NCI-H510A treated with DMSO at 0.1 percent for 48 hours (cell line): Measurements from ENCODE around the gene SWSAP1.
A peak's percentile ranks its signal among the peaks of the same experiment; 100 is the strongest.
"Not testable (repeated sequence)": the region's sequence is repeated elsewhere in the genome, so short reads cannot be mapped to it uniquely, and the experiment has no call there.

Experiments
- DNase-seq: peaks from one replicate; lab custom pipeline; 2025; lab: John Stamatoyannopoulos, UW

The SWSAP1 gene, protein sequence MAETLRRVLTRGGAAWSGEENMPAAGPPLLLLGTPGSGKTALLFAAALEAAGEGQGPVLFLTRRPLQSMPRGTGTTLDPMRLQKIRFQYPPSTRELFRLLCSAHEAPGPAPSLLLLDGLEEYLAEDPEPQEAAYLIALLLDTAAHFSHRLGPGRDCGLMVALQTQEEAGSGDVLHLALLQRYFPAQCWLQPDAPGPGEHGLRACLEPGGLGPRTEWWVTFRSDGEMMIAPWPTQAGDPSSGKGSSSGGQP

DNA sequence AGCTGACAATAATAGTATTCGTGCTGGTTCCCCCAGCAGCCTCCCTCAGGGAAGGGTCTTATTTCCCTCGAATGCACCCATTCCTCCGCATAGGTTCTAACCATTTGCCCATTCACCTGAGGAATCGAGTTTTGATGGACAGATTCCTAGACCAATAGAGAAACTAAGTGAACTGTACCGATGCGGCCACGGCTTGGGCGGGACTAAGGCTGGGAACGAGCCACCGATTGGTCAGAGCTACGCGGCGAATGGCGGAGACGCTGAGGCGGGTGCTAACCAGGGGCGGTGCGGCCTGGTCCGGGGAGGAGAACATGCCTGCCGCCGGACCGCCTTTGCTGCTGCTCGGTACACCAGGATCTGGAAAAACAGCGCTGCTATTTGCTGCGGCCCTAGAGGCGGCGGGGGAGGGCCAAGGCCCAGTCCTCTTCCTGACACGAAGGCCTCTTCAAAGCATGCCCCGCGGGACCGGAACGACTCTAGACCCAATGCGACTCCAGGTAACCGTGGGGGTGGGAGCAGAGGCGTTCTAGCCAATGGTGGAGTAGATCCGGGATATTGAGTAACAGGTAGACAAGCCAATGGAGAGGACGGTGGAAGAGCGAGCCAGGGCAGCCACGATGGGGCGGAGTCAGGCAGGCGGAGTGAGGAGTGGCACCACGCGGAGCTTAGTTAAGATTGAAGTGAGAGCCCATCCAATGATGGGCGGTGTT is at the start of gene SWSAP1:
Gene SWSAP1, plus strand, starts transcription at position 234 of the 710 bp plus-strand sequence. Its CDS starts 15 bp downstream, at position 249.
- DNase-seq, result peak; percentile 99

DNA sequence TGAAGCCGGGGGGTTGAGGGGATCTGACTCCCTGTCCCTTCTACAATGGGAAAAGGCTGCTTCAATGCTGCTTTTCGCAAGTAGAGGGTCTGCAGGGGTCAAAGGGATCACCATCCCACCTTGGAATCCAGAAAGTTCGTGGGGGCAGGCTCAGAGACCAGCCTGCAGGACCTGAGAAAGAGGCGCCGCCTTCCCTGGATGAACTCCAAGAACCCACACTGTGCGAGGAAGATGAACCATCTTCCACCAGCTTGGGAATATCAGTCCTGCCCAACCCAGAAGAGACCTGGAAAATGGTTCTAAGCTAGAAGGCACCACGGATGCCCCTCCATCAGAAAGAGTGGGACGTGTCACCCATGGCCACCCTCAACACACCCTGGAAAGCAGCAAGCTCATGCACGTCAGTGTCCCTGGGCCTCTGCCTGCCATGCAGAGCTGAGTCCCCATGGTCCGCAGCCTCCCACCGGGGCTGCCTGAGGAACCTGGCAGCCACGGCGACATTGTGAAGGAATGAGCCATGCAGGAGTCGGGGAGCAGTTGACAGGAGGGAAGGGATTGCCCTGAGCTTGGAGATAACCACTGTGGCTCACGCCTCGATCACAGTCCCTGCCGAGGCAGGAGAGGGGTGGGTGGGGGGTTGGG is 49.6 kb upstream of the SWSAP1 start:
- DNase-seq, result no peak

DNA sequence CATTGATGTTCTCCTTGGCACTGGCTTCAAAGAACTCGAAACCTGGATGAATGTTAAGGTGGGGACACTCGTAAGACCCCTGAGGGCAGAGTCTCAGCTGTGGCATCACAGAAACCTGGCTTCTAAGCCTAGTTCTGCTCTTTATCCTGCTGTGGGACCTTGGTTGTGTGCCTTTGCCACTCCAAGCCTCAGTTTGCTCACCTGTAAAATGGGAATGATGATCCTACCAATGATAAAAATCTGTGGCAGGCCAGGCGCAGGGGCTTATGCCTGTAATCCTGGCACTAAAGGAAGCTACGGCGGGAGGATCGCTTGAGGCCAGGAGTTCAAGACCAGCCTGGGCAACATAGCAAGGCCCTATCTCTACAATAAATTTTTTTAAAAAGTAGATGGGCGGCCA is 48.9 kb upstream of the SWSAP1 start:
- no peak for DNase-seq

DNA sequence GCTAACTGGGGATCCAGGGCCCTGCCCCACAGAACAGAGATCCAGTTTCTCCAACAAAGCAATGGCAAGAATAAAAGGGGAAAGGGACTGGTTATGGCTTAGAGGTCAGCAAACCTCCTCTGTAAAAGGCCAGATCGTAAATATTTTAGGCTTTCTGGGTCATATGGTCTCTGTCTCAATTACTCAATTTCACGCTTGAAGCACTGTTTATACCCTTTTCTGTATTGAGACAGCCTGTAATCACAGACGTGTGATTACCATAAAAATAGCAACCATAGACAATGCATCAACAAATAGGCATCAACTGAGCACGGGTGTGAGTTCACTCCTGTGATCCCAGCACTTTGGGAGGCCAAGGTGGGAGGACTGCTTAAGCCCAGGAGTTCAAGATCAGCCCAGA is 44.3 kb upstream of the SWSAP1 start:
- DNase-seq, result no peak

DNA sequence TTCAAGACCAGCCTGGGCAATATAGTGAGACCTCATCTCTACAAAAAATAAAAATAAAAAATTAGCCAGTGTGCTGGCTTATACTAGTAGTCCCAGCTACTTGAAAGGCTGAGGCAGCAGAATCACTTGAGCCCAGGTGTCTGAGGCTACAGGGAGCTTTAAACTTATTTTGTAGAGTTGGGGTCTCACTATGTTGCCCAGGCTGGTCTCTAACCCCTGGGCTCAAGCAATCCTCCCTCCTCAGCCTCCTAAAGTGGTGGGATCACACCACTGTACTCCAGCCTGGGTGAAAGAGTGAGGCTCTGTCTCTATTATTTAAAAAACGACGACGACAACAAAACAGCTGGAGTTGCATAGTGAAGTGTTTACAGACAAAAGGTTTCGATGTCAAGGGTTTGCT is 43.0 kb upstream of the SWSAP1 start:
- DNase-seq, result no peak

DNA sequence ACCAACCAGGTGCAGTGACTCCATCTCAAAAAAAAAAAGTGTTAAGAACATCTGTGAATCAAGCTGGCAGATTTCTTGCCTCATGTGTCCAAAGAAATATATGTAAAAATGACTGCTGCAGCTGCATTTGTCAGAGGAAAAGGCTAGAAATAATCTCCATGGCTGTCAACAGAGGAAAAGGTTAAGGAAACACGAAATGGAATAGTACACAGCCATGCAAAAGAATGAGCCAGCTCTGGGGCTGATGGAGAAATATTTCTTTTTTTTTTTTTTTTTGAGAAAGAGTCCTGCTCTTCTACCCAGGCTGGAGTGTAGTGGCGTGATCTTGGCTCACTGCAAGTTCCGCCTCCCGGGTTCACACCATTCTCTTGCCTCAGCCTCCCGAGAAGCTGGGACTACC is 41.6 kb upstream of the SWSAP1 start:
- no peak for DNase-seq

DNA sequence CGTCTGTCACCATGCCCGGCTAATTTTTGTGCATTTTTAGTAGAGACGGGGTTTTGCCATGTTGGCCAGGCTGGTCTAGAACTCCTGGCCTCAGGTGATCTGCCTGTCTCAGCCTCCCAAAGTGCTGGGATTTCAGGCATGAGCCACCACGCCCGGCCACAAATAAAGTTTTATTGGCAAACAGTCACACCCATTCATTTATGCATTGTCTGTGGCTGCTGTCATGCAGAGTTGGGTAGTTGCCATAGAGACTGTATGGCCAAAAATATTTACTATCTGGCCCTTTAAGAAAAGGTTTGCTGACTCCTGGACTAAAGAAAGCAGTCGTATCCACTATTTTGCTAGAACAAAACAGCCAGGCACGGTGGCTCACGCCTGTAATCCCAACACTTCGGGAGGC is 40.6 kb upstream of the SWSAP1 start:
- not testable (repeated sequence) for DNase-seq

DNA sequence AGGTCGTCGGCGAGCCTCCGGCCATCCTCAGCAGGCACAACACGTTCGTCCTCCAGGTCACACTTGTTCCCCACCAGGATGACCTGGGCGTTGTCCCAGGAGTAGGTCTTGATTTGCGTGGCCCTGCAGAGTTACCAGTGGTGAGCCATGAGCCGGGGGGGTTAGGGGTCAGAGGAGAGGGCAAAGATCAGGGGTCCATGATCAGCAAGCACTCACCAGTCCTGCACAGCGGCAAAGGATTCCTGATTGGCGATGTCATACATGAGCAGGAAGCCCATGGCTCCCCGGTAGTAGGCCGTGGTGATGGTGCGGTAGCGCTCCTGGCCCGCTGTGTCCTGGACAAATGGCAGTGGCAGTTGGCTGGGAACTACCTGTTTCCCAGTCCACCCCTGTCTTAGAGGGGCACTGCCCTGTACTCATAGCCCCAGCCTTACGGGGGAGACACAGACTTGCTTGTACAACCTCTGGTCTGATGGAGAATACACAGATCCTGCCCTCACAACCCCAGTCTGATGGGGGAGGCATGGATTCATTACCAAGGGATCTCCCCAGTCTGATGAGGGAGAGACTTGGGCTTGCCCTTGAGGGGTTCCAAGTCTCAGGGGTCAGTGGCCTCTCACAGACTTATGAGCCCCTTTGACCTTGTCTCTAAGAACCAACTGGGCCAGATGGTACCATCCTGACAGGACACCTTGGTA is 38.9 kb upstream of the SWSAP1 start:
- DNase-seq, result no peak

DNA sequence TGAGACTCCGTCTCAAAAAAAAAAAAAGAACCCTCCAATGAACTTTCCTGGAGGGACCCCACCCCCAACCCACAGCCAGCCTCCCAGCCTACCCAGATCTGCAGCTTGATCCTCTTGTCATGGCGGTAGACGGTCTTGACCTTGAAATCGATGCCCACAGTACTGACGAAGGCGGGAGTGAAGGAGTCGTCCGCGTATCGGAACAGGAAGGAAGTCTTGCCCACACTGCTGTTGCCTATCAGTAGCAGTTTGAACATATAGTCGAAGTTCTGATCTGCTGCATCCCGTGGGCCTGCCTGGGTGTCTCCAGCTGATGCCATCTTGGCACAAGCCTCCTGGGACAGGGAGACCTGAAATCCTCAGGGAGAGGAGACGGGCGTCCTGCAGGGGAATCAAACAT is 37.4 kb upstream of the SWSAP1 start:
- no peak for DNase-seq

DNA sequence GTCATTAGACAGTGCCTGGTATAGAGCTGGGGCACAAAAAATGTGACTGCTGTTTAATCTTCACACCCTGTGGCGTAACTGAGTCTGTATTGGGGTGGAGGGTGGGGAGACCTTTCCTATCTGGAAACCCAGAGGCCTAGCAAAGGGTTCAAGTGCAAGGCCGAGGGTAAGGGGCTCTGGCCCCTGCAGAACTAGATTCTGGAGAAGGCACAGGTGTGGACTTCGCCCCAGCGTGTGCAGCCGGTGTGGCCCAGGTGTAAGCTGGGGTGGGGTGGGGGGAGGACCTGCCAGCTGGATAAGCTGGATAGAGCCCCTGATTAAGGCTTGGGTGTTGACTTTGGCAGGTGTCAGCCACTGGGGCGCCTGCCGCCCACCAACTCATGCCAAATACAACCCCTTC is 36.3 kb upstream of the SWSAP1 start:
- no peak for DNase-seq

DNA sequence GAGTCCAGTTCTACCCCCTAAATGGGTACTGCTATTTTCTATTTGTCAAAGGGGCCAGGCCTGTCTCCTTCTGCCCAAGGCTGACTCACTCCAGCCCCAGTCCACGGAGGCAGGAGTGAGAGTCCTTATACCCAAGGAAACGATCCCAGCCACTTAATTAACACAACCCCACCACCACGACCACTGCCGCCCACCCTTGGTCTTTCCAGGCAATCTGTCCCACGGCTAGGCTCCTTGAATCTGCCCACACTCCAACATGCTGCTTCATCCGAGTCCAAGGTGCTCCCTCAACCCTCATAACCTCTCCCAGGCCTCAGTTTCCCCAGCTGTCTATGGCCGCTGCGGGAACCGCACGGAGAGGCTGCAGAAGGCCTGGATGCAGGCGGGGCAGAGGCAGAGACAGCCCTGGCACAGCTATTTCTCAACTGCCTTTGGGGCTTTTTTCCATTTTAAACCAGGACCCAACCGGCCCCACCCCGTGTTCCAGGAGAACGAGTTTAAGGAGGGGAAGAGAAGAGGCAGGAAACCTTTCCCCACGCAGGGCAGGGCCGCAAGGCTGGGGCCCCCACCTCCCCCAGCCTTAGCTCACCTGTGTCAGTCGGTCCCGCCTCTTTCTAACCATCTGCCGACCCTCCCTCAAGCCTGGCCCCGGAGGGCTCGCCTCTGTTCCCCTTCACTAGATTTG is 35.8 kb upstream of the SWSAP1 start:
- no peak for DNase-seq

DNA sequence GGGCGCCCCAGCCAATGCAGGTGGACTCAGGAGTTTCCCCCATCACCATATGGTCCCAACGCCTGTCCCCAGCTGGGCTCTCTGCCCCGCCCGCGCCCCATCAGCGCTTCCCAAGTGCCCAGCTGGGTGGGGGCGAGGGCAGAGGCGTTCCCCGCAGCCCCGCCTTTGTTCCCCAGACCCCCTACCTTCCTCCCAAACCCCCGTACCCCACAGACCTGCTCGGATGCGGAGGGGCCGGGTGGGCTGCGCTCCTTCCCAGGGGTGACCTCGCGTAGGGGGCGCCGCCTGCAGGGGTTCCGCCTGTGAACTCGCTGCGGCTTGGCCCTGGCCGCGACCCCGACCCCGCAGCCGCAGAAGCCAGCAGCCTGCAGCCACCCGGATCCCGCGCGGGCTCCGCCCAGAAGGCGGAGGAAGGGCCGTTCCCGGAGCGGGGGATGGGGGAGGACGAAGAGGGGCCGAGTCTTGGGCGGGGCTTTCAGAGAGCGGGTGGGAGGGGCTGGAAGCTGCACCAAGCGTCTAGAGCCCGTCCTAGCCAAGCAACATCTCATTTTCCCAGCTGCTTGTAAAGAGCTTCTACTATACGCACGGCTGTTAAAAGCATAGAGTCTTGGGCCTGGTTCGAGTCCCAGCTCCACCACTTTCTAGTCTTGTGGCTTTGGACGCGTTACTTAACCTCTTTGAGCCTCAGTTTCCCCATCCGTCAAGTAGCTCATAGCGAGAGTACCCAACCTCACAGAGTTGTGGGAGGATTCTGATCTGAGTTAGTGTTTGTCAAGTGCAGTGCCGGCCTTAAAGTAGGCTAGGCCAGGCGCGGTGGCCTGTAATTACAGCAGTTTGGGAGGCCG is 35.0 kb upstream of the SWSAP1 start, which contains the start of gene RAB3D:
Gene RAB3D, minus strand, starts transcription at position 404 of the 845 bp plus-strand sequence. CDS start 2,258 bp downstream, outside the sequence.
- DNase-seq, result peak; percentile 90

DNA sequence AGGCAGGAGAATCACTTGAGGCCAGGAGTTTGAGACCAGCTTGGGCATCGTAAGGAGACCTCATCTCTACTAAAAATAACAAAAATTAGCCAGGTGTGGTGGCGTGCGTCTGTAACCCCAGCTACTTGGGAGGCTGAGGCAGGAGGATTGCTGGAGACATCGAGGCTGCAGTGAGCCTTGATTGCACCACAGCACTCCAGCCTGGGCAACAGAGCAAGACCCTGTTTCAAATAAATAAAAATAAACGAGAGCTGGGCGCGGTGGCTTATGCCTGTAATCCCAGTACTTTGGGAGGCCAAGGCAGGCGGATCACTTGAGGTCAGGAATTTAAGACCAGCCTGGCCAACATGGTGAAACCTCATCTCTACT is 34.4 kb upstream of the SWSAP1 start:
- not testable (repeated sequence) for DNase-seq

DNA sequence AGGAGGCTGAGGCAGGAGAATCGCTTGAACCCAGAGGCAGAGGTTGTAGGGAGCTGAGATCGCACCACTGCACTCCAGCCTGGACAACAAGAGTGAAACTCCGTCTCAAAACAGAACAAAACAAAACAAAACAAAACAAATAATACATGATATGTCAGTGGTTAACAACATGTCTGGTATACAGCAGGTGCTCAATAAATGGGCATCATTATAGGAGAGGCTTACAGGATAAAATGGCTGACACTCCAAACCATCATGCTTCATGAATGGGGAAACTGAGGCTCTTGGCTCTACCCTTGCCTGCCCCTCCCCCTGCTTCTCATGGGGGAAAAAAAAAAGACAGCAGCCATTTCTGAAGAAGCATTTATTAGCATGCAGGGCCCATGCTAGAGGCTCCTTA is 32.0 kb upstream of the SWSAP1 start:
- DNase-seq, result no peak

DNA sequence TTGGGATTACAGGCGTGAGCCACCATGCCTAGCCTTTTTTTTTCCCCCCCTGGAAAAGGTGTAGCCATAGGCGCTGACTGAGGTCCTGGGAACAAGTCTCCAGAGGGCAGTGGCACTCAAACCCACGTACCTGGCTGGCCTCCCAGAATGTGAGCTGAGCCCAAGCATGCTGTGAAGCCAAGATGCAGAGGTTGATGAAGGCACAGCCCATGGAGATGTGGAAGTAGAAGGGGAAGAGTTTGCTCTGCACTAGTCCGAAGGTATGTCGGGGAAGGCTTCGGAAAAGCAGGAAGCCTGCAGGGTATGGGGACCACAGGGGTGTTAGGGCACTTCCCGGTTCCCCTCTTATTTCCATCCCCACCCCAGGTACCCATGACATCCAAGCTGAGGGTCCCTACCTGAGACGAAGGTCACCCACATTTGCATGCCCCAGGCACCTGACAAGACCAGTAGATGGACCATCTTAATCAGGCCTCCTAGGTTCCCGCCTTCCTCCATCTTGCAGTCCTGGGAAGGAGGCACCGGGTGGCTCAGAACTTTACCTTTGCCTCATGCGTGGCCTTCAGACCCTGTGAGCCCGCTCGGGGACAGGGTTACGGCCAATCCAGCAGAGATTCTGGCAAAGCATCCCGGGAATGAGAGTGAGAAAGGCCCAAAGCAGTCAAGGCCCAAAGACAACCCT is 29.2 kb upstream of the SWSAP1 start:
- no peak for DNase-seq

DNA sequence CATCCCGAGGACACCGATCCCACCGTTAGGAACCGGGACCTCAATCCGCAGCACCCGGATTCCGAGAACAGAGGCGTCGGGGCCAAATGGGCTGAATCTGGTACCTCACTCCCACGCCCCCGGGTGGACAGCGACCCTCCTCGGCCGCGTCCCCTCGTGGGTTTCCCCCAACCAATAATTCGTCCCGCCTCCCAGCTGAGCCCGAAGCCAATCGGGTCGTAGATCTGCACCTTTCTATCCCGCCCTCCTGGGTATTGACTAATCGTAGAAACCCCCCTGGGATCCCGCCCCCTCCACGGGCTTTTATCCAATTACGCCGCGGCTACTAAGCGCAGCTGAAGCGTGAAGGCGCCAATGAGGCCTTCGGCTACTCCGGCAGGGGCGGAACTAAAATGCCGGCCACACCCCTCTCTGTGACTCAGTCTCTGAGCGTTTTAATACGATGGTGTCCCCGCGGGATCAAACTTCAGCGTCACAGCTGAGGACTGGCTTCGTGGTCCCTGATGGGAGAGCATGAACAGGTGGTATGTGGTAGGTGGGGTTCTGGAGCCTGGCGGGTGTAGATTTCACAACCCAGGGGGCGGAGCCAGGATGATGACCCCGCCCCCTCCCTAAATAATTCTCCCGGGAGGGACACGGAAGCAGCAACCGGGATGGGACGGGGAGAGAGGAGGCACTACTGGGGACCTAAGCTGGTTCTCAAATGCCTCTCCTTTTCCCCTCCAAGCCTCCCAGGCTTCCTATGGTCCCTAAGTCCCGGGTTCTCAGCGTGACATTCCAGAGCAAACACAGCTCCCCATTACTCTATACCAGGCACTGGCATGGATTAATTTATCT is 28.1 kb upstream of the SWSAP1 start, which contains the start of the genes CCDC159 and TMEM205:
Gene CCDC159, plus strand, starts transcription at position 416 of the 837 bp plus-strand sequence. Its CDS starts 88 bp downstream, at position 504.
Gene TMEM205, minus strand, starts transcription at position 165 of the 837 bp plus-strand sequence. CDS start 649 bp downstream, outside the sequence.
- DNase-seq, result peak; percentile 97

DNA sequence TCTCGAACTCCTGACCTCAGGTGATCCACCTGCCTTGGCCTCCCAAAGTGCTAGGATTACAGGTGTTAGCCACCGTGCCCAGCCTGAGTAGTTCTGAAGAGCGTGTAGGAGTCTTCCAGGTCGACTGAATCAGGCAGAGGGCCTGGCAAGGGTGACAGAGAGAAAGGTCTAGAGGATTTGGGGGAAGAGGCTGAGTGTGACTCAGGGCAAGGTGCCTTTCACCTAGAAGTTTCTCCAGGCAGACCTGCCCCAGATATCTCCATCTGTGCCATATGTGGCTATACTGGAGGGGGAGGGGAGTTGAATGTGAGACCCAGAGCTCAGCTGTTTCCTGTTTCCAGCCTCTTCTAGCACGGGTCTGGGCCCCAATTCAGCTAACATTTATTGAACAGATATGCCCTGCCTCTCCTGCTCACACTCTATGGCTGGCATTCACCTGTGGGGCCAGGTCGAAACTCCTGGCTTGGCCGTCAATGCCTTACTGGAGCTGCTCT is 26.9 kb upstream of the SWSAP1 start:
- DNase-seq, result no peak

DNA sequence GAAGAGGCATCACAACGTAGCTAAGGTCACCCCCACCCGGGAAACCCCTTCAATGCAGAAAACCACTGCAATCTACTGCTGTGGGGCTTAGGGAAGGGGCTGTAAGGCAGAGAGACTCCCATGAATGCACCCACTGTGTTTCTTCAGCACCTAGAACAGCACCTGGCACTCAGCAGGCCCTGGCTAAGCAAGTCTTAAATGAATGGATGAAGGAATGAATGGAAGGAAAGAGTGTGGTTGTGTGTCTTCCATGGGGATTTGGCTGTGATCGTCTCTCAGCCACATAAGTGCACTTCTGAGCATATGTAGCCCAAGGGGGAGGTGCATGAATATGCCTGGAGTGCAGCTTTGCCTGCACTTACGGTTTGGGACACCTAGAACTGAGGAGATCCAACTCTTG is 25.3 kb upstream of the SWSAP1 start:
- no peak for DNase-seq

DNA sequence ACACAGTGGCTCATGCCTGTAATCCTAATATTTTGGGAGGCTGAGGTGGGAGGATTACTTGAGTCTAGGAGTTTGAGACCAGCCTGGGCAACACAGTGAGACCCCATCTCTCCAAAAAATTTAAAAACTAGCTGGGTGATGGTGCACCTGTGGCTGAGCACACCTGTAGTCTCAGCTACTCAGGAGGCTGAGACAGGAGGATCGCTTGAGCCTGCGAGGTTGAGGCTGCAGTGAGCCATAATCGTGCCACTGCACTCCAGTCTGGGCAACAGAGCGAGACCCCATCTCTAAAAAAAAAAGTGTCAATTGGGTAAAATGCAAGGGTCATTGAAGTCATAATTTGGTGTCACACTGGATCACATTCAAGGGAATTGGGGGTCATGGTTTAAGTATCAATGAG is 20.4 kb upstream of the SWSAP1 start:
- not testable (repeated sequence) for DNase-seq
